Mucosa of descending colon (tissue), 3 donors: ENCODE data around the gene SLC27A5. TPM values are rescaled to one million over a fixed set of nuclear protein-coding genes. Genes with fewer than 3 reads are reported as not detected.

Source experiments
- ATAC-seq: fragments of 200-7000 bp; cut with Tn5 transposase; one replicate; pipeline ENCODE4 v1.9.1; 2020; ENCODE audit warnings: mild to moderate bottlenecking, moderate library complexity
- DNase-seq, 3 donors: peaks; one replicate each; pipeline ENCODE4 v3.0.0-alpha.2; 2020
- H3K36me3 ChIP-seq: fragments of 200-600 bp; one replicate; pipeline ENCODE4 v1.8.0; 2021; ENCODE audit warnings: low read depth, mild to moderate bottlenecking
- H3K4me1 ChIP-seq: fragments of 200-600 bp; one replicate; pipeline ENCODE4 v1.8.0; 2021; ENCODE audit warnings: low read depth, mild to moderate bottlenecking
- H3K4me3 ChIP-seq: fragments of 200-600 bp; one replicate; pipeline ENCODE4 v1.8.0; 2021; ENCODE audit warnings: mild to moderate bottlenecking
- H3K9me3 ChIP-seq: fragments of 200-600 bp; one replicate; pipeline ENCODE4 v1.8.0; 2021; ENCODE audit warnings: mild to moderate bottlenecking
- intact Hi-C, 2 donors: fragments of 100-400 bp; cut with DNase I in 1 of 2; cut with micrococcal nuclease in 1 of 2; formaldehyde crosslinking; loops; one replicate each; pipeline versions ENCODE4 v1.11.0 to v1.11.1; 2022; cut with DNase I, micrococcal nuclease
- total RNA-seq, 3 donors: library from RNA; stranded (reverse); fragmentation: NEBNext Ultra II Directional in 2 of 3; extraction: Animal tissue kit (Norgen Biotek cat#: 25700) in 2 of 3; gene quantifications; one replicate each; pipeline versions ENCODE4 v1.2.1 to v1.2.4, GENCODE V29; 2021 to 2023
- TF ChIP-seq, protein P1 (sequence below): fragments of 200-600 bp; IDR thresholded peaks from one replicate; pipeline ENCODE4 v1.8.0; 2022; ENCODE audit warnings: antibody characterized with exemption, mild to moderate bottlenecking
- donor health status: DM: no; HTN: no; CAD: no; lungs with moderate emphysema.
- donor health status: DM: no; HTN: no; CAD: no.
- donor health status: DM: no; HTN: yes; CAD: no.

Gene SLC27A5
- total RNA-seq, 3 donors from 2014 or later: 1.6 to 7.1 (median 3.9) TPM

DNA sequence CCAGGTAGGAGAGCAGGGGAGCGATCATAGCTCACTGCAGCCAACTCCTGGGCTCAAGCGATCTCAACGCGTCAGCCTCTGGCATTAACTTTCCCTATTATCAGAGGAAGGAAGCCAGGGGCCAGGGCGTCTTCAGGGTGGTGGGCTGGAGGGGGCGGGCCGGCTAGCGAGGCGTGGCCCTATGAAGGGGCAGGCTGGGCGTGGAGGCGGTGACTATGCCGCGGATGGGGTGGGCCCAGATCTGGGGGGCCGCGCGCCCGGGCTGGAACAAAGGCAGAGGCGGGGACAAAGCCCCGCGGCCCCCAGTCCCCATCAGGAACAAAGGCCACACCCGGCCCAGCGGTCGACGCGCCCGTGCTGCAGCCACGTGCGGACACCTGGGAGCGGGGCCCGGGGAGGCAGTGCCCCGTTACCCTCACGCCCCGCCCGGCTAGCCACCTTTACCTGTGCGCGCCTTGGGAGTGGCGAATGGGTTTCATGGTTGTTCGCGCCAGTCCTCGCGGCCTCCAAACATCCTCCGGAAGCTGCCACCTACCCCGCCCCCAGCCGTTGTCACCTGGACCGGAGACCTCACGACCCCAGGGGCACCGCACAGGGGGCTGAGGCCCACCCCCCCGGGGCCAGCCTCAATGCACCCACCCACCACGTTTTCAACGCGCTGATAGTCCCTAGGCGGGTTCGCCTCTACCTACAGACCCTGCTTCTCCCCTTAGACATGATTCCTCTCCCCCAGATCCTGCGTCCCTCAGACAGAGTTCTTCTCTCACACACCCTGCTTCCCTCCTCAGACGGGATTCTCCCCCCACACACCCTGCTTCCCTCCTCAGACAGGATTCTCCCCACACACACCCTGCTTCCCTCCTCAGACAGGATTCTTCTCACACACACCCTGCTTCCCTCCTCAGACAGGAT, 26.7 kb upstream of the SLC27A5 start:
- Histone ChIP-seq H3K4me3 (no peak overlapping the region), H3K4me1 (peaks cover 12% of the 10 kb centered on the region), H3K36me3 (no peaks in the 10 kb centered on the region), H3K9me3 (no peaks in the 10 kb centered on the region)
- DNase-seq (peak; percentile 46 to 72 (median 66)), ATAC-seq (peak; percentile 86)
- TF ChIP-seq, protein P1, sequence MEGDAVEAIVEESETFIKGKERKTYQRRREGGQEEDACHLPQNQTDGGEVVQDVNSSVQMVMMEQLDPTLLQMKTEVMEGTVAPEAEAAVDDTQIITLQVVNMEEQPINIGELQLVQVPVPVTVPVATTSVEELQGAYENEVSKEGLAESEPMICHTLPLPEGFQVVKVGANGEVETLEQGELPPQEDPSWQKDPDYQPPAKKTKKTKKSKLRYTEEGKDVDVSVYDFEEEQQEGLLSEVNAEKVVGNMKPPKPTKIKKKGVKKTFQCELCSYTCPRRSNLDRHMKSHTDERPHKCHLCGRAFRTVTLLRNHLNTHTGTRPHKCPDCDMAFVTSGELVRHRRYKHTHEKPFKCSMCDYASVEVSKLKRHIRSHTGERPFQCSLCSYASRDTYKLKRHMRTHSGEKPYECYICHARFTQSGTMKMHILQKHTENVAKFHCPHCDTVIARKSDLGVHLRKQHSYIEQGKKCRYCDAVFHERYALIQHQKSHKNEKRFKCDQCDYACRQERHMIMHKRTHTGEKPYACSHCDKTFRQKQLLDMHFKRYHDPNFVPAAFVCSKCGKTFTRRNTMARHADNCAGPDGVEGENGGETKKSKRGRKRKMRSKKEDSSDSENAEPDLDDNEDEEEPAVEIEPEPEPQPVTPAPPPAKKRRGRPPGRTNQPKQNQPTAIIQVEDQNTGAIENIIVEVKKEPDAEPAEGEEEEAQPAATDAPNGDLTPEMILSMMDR: no peak
- intact Hi-C loops: no loop called here

DNA sequence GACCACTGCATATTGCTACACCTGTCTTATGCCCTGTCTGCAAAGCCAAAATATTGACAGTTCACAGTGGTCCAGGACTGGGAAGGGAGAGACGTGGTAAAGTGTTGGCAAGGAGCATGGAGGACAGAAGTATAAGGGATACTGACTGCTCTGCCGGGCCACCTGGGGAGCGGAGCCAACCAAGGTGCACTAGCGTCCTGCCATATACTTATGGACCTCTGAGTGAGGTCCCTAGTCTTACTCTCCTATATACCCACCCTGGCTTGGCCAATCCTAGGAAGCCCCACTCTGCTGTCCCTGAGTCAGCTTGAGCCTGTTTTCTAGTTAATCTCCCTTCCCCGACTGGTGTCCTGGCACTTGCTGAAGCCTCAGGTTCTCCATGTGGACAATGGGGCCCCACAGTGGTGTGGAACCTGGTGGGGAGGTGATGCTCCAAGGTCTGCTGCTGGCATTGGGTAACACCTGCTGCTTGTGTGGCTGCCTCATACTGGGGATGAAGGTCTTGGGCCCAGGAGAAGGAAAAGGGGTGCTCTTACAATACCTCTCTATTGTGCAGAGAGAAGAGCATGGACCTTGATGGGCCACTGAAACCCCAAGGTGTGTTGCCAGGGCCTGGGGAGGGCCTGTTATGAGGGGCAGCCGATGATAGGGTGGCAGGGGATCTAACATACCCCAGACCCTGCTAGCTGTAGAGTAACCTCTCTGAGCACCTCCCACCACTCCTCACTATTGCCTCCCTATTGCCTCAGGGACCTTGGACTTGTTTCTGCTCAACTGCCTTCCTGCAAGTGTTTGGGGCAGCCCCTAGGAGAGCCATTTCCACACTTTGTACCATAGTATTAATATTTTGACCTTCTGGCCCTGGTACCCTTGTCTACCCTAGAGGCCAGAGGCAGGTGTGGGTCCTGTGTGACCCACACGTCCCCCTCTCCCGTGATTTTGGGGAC, 25.3 kb upstream of the SLC27A5 start:
- H3K4me1 ChIP-seq: peaks cover 6% of the 10 kb centered on the region
- H3K9me3 ChIP-seq: no peaks in the 10 kb centered on the region
- TF ChIP-seq, protein P1: no peak
- no peak for ATAC-seq
- intact Hi-C loops: no loop called here
- no peaks in the 10 kb centered on the region for H3K36me3 ChIP-seq
- no peak overlapping the region for H3K4me3 ChIP-seq
- no peak for DNase-seq

DNA sequence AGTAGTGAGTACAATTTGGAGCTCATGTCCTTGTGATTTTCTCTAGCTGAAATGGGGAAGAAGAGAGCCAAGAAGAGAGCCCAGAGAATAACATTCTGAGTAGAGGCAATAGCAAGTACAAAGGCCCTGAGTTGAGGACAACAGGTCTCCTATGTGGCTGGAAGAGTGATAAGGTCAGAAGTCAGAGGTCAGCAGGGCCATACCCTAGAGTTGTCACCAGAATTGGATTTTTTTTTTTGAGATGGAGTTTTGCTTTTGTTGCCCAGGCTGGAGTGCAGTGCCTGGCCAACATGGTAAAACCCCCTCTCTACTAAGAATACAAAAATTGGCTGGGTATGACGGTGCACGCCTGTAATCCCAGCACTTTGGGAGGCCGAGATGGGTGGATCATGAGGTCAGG, 24.1 kb upstream of the SLC27A5 start:
- no peak for ATAC-seq
- H3K36me3 ChIP-seq: no peaks in the 10 kb centered on the region

DNA sequence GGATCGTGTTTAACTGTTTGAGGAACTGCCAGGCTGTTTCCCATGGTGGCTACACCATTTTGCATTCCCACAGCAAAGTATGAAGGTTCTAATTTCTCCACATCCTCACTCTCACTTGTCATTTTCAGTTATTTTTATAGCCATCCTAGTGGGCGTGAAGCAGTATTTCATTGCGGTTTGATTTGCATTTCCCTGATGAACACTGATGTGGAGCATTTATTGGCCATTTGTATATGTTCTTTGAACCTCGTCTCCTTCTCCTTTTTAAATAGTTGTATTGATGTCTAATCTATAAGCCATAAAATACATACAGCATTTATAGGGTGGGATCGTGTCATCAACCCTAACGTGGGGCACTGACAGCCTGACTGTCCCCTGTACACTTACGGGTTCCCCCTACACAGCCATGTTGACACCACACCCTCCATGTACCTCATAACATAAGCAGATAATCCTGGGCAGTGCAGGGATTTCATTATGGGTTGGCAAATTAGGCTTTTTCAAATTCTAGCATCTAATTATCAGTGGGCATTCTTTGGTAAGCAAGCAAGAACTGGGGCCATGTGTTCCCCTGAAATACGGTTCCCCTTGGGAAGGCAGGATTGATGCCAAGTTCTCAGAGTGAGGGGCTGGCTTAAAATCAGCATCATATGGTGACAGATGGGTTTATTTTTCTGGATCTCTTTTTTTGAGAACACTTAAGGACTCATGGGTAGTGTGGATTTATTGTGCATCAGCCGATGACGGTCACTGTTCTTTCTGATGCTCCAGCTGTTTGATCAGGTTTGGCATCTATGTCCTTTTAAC, 19.4 kb upstream of the SLC27A5 start:
- no peaks in the 10 kb centered on the region for H3K9me3 ChIP-seq
- TF ChIP-seq, protein P1: no peak
- ATAC-seq (no peak), DNase-seq (no peak)
- no peak overlapping the region for H3K4me3 ChIP-seq
- H3K4me1 ChIP-seq: no peaks in the 10 kb centered on the region
- no peaks in the 10 kb centered on the region for H3K36me3 ChIP-seq
- intact Hi-C loops: no loop called here

More for the DNA sequence above, 24.1 kb upstream of the SLC27A5 start:
- peaks cover 6% of the 10 kb centered on the region for H3K4me1 ChIP-seq
- intact Hi-C loops: no loop called here
- TF ChIP-seq, protein P1: no peak
- H3K4me3 ChIP-seq: no peak overlapping the region
- no peaks in the 10 kb centered on the region for H3K9me3 ChIP-seq
- no peak for DNase-seq

DNA sequence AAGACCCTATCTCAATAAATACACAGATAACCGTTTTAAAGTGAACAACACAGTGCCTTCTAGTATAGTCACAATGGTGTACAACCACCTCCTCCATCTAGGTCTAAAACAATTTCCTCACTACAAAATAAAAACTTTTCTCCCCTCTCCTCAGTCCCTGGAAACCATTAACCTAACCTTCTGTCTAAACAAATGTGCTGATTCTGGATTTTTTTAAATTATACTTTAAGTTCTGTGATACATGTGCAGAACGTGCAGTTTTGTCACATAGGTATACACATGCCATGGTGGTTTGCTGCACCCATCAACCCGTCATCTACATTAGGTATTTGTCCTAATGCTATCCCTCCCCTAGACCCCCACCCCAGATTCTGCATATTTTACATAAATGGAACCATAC, 17.6 kb upstream of the SLC27A5 start:
- intact Hi-C loops: no loop called here
- Histone ChIP-seq H3K9me3 (no peaks in the 10 kb centered on the region), H3K4me3 (no peak overlapping the region), H3K36me3 (no peaks in the 10 kb centered on the region), H3K4me1 (no peaks in the 10 kb centered on the region)
- TF ChIP-seq, protein P1: no peak
- no peak for DNase-seq
- no peak for ATAC-seq
